GM08714 (cell line): ENCODE measurements around the gene HP.
"Not testable (repeated sequence)": the region's sequence is repeated elsewhere in the genome, so short reads cannot be mapped to it uniquely, and the experiment has no call there.

Source experiments
- H3K4me3 ChIP-seq: fragments of 200-500 bp; sonication (Bioruptor generic); 2 replicates; pipeline ENCODE4 v1.5.1; 2014; ENCODE audit warnings: mild to moderate bottlenecking, low read length, inconsistent platforms
- ZNF274 ChIP-seq: IDR thresholded peaks from 2 replicates; pipeline ENCODE4 v1.6.1; 2012; ENCODE audit warnings: mild to moderate bottlenecking, low read depth, low read length

HP gene, protein sequence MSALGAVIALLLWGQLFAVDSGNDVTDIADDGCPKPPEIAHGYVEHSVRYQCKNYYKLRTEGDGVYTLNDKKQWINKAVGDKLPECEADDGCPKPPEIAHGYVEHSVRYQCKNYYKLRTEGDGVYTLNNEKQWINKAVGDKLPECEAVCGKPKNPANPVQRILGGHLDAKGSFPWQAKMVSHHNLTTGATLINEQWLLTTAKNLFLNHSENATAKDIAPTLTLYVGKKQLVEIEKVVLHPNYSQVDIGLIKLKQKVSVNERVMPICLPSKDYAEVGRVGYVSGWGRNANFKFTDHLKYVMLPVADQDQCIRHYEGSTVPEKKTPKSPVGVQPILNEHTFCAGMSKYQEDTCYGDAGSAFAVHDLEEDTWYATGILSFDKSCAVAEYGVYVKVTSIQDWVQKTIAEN

DNA sequence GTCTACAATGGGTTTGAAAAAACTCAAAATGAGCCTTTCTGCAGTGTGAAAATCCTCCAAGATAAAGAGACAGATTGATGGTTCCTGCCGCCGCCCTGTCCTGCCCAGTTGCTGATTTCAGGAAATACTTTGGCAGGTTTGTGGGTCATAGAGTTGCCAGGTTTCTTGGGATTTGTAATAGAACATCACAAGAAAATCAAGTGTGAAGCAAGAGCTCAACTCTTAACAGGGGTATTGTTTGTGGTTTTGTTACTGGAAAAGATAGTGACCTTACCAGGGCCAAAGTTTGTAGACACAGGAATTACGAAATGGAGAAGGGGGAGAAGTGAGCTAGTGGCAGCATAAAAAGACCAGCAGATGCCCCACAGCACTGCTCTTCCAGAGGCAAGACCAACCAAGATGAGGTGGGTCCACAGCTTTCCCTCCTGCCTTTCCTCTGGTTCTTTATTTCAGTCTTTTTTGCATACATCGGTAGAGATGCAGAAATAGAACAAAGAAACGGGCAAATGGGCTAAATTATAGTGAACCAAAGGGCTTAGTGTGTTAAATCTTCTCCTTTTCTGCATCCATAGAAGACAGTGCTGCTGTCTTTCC lies at the start of gene HP:
Gene HP (plus strand): TSS at position 252 of the 594 bp plus-strand sequence. CDS start 148 bp downstream, at position 400.
- H3K4me3 ChIP-seq = not testable (repeated sequence)

DNA sequence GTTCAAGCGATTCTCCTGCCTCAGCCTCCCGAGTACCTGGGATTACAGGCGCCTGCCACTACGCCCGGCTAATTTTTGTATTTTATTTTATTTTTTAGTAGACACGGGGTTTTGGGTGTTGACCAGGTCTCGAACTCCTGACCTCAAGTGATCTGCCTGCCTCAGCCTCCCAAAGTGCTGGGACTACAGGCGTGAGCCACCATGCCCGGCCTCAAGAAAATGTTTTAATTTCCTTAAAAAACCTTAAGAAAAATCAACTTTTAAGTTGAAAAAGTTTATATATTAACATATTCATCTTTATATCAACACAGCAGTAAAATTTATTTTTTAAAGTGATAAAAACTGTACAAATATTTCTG lies 46.3 kb upstream of the HP start:
- H3K4me3 ChIP-seq = peak overlapping the region; percentile 28; the same call in 1 of the 2 replicates

DNA sequence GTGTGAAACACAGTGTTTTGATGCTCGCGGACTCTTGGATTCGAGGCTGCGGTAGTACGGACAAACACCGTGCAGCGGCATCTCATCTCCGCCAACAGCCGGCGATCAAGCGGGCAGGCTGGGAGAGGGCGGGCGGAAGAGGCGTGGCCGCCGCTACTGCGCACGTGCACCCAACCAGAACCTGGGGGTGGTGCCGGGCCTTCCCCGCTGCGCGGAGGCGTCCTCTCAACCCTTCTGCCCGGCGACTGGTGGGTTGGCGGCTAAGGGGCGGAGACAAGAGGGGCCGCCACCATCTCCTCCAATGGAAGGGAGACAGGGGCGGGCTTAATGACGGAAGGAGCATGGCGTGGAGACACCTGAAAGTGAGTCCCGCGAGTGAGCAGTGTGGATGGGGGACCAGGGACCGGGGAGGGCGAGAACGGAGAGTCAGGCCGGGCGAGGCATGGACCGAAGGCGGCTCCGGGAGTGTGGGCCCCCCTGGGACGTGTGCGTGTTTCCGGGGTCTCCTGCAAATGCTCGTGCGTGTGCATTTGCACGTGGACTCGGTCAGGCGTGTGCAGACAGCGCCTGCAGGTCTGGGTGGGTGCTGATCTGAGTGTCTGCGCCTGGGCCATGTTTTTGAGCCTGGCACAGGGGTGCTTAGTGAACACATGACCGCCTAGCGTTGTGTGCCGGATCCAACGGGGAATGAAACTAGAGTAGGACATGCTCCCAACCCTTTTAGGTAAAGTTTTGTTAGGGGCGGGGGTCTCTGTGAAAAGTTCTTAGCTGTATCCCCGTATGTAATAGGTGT lies 45.7 kb upstream of the HP start, which contains the start of gene DHODH:
Gene DHODH (plus strand): TSS at position 321 of the 793 bp plus-strand sequence. CDS start 21 bp downstream, at position 342.
- no peak for TF ChIP-seq ZNF274
- peak within 1 kb of the TSS; percentile 68 for H3K4me3 ChIP-seq

DNA sequence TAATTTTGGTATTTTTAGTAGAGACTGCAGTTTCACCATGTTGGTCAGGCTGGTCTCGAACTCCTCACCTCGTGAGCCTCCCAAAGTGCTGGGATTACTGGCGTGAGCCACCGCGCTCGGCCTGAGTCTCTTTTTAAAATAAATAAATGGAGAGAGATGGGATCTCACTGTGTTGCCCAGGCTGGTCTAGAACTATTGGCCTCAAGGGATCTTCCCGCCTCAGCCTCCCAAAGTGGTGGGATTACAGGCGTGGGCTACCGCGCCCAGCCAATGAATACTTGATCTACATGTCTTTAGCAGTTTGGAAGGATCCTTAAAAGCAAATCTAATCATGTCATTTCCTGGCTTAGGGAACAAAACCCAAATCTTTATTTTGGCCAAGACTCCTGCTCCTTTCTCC lies 44.5 kb upstream of the HP start:
- no peak overlapping the region; the same call in 1 of the 2 replicates for H3K4me3 ChIP-seq
- no peak for TF ChIP-seq ZNF274

DNA sequence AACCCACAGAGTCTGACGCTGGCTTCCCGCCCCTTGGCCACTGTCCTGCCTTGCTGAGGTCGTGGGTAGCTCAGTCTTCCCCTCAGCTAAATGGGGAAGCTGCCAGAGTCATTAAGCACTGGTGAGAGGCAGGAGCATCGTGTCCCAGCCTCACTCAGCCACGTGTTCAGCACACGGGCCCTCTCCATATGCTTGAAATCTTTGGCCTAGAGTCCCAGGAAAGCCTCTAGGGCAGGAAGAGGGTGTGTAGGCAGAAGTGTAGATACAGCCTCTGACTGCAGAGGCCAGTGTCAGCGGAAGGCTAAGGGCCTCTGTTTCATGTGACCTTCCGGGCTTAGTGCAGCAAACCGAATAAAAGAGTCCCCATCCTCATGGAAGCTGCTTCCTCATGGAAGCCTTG lies 41.7 kb upstream of the HP start:
- no peak for TF ChIP-seq ZNF274
- H3K4me3 ChIP-seq = no peak overlapping the region

DNA sequence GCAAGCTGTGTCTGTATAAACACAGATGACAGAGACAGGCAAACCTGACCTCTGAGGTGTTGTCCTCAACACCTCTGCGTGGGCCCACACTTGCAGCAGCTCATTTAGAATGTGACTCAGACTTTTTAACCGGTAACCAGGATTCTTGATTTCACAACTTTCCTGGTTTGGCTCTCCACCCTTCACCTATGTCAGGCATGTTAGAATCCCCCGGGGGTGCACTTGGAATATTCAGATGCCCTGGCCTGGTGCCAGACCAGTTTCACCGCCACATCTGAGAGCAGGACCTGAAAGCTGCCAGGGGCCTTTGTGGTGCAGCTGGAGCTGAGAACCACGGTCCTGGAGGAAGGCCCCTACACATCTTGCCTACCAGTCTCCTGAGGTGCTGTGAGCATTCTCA lies 40.9 kb upstream of the HP start:
- H3K4me3 ChIP-seq = no peak overlapping the region
- TF ChIP-seq ZNF274 = no peak

DNA sequence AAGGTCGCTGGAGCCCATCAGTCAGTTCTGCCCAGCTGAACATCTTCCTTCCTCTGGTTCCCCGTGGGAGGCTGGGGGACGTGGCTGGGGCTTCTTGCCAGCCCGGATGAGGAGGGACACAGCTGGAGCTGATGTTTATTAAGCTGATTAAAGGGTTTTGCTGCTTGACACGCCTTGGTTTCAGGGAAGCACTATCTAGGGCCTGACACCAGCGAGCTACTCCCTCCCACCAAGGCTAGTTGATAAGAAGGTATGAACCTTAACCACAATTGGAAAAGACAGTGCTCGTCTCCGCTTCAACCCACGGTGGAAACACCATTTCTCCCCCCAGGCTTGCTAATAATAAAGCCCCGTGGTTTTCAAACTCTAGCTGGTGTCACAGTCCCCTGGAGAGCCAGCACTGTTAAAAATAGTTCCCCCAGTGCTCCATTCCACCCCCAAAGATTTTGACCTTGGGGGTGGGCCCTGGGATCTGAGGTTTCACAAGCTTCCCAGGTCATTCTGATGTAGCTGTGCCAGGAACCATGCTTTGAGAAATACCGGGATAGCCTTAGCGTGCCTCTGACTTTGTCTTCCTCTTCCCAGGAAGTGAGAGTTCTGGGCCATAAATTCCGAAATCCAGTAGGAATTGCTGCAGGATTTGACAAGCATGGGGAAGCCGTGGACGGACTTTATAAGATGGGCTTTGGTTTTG lies 40.3 kb upstream of the HP start:
- no peak for TF ChIP-seq ZNF274
- no peak overlapping the region for H3K4me3 ChIP-seq

DNA sequence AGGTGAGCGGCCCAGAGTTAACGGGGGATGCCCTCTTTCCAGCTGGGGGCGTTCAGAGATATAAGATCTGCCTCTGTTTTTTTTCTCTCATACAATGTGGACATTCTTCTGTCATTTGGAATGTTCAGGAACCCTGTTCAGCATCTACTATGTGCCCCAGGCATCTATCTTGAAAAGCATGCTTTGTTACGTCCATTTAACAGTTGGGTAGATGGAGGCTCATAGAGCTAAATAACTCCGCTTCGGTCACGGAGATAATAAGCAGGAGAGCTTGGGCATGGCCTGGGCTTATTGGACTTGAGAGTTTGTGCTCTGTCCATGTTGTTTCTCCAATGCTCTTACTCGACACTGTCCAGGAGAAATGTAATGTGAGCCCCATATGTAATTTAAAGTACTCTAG lies 39.6 kb upstream of the HP start:
- no peak overlapping the region for H3K4me3 ChIP-seq
- no peak for TF ChIP-seq ZNF274

DNA sequence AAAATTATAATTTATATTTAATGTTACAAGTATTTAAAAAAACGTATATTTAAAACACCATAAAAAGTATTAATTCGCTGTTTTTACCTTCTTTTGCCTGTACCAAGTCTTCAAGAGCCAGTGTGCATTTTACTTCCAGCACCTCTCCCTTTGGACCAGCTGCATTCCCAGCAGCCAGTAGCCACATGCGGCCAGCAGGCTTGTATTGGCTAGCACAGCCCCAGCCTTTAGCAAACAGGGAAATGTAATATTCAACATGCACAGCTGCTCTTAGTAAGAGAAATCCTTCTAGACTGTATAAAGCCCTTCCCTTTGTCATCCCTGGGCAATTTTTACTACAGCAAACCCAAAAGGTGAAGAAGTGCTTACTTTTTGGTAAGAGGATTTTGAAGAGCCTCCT lies 39.2 kb upstream of the HP start:
- H3K4me3 ChIP-seq = no peak overlapping the region
- TF ChIP-seq ZNF274 = no peak

DNA sequence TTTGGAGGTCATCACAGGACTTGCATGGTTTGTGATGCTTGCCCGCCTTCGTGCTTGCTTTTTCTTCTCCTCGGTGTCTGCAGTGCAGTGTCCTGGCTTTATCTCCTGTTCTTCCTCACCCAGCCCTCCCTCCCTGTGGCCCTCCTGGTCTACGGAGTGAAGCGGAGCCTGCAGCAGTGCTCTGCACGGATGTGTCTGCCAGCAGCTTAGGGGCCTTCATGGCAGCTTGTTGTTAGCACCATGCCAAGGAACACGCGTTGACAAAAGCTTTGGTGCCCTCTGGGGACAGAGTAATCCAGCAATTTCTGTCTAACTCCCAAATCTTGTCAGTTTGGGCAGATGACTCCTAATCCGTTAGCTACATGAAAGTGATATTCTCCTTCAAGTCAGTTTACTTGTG lies 35.8 kb upstream of the HP start:
- H3K4me3 ChIP-seq = no peak overlapping the region
- TF ChIP-seq ZNF274 = no peak

DNA sequence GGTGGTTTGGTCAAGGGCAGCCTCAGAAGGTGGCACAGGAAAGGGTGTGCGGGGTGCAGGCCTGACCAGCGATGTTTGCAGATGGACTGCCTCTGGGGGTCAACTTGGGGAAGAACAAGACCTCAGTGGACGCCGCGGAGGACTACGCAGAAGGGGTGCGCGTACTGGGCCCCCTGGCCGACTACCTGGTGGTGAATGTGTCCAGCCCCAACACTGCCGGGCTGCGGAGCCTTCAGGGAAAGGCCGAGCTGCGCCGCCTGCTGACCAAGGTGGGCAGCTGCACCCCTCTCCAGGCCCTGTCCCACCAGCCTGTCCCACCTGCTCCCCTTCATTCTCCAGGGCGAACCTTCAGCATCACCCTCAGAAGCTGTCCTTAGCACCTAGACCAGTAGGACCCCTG lies 33.3 kb upstream of the HP start:
- H3K4me3 ChIP-seq = no peak overlapping the region
- TF ChIP-seq ZNF274 = no peak

DNA sequence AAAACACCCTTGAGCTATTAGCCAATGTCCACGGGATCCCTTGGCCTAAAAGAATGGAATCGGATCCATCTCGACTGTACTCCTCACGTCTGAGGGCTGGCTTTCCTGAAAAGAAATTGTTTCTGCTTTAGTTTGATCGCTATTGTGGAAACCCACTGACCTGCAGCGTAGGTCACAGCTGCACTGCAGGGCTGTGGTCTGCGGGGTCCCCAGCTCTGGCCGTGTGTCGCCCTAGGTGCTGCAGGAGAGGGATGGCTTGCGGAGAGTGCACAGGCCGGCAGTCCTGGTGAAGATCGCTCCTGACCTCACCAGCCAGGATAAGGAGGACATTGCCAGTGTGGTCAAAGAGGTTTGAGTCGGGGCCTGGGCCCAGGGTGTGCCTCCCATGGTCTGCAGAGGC lies 32.2 kb upstream of the HP start:
- TF ChIP-seq ZNF274 = no peak
- H3K4me3 ChIP-seq = no peak overlapping the region

DNA sequence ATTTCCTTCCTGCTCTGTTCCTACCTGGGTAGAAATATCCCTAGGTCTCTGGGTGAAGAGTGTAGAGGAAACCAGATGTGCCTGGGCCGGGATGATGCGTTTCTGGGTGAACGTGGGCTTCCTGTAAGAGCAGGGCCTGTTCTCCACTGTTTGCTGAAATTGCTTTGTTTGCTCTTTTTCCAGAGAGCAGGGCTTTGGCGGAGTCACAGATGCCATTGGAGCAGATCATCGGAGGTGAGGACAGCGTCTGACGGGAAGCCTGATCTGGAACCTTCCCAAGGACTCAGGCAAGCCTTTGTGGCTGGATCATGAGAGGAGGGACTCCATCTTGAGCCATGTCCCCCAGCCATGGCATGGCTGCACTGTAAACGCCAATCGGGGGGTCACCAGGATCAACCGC lies 30.3 kb upstream of the HP start:
- no peak for TF ChIP-seq ZNF274
- no peak overlapping the region for H3K4me3 ChIP-seq

DNA sequence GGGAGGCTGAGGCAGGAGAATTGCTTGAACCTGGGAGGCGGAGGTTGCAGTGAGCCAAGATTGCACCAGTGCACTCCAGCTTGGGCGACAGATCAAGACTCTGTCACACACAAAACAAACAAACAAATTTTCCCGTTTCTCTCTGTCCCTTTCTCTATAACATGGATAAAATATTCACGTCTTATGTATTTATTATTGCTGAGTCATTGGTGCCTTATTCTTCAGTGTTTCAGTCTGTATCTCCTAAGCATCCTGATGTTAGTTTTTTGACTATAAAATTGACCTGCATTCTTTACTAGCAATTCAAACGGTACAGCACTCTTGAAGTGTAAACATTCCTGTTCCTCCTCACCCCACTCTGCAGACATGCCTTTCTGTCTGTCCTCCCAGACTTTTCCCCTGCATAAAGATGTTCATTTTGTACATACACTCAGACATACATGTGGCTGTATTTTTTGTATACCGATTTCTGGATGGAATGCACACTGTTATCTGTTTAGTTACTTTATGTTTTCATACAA lies 29.4 kb upstream of the HP start:
- no peak for TF ChIP-seq ZNF274
- no peak overlapping the region for H3K4me3 ChIP-seq
